ENCODE data around the gene NEK11.

NEK11 gene

DNA sequence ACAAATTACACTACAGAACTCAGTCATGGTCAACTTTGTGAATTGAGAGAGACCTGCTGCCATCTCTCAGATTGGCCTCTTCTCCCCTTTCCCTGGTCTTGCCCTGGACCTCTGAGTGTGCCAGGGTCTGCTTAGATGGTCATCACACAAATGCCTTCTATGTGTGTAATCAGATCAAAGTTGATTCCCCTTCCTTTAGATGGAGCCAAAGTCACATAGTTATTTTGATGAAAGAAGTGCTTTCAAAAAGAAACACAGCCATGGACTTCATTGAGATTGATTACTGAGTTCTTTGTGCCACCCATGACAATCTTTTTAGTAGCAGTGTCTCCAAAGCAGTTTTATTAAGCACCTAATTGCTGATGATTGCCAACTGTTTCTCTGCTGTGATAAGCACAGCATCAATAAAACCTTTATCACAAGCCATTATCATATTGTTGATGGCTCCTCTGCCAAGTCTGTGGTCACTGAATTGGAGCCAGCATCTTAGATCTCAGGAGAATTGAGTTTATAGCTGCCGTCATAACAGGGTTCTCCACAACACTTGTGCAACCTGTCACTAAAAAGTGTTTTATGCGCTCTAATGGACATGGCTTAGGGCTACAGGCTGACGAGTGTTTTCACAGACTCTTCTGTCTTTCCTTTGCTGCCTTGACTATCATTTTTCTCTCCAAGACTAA is 205.2 kb downstream of the NEK11 start:
- DNase-seq = peak; percentile 22

DNA sequence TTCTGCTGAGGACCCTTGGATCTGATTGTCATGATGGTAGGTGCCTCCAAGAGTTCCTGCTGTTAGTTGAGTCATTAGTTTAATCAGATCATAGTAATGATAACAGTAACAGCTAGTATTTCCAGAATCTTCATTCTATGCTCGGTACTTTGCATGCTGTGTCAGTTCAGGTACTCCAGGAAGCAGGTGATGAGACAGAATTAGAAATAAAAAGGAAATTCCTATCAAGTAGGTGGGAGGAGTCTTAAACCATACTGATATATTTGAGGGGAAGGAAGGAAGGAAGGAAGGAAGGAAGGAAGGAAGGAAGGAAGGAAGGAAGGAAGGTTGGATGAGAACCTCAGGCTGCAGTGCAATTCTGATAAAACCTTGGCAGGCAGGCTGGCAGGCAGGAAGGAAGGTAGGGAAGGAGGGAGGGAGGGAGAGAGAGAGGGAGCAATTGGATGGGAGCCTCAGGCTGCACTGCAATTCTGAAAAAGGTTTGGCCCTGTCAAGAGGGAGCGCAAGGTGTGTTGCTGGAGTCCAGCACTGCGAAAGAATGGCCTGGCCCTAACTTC is 206.1 kb downstream of the NEK11 start:
- DNase-seq = no peak

DNA sequence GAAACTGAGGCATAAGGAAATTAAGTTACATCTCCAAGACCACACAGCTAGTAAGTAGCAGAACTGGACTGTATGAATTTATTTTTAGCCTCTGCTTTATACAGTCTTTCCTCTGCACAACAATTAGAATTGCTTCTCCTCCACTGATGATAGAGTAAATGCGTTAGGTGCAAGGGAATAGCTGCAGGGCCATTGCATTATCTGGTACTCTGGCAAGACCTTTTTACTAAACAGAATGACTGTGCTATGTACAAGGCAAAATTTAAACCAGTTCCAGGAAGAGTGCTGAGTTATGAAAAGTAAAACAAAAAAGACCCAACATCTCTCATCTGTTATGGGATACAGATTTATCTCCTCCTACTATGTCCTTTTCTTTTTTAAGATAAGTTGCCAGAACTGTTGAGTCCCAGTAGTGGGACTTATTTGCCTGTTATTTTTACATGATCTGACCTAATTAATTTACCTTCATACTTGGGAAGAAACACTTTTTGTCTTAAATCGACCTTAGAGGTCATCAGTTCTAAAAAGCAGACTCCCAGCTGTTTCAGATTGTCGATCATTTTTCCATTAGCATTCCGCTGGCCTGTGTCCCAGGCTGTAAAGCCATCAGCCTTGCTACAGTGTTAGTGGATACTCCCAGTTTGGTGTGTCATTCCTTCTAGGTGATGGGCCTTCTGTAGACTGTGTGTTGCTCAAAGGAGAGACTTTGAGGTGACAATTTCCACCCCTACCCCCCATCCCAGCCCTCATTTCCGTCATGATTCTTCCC is 207.4 kb downstream of the NEK11 start:
- DNase-seq = no peak

DNA sequence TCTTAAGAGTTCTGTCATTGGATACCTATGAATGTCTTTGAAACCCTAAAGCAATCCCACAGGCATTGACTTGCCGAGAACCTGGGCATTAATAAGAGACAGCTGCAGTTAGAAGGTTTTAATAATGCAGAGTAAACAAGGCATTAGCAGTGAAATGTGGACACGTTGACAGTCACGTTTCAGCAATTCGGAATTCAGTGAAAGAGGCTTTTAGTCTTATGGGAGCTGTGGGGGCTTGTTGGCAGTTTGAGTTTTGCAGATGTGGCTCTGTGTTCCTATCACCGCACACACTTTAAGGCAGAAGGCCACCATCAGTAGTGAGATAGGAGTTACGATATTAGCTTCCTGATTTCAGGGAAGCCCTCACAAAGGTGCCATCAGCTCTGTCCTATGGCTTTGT is 209.7 kb downstream of the NEK11 start:
- peak; percentile 62 for DNase-seq

DNA sequence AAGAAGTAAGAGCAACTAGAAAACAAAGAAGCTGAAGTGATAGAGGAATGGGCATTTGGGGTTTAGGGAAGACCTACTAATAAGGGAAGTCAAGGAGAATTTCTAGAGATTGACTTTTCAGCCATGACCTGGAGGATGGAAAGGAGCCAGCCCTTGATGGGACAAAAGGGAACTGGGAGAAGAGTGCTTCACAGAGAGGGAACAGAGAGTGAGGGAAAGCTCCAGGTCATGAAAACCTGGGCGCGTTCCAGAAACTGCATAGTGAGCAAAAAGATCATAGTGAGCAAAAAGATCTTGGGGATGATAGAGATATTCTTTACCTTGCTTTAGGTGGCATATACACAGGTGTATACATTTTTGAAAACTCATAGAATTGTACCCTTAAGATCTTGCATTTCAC is 211.8 kb downstream of the NEK11 start:
- DNase-seq = no peak

DNA sequence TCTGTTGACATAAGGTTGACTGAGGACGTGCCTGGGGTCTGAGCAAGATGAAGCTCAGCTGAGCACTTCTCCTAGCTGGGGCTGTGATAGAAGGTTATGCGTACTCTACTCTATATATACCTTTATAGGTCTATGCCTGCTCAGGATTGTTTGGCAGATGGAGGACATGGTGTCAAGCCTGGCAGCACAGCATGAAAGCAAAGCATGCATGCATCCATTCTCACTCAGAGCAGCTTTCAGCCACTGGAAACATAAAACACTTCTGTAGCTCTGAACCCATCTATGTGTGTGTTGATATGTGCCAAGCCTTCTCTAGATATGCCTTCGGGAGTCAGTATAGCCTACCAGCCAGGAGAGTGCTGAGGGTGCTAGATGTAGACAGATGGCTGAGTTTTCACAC is 212.6 kb downstream of the NEK11 start:
- peak; percentile 36 for DNase-seq

DNA sequence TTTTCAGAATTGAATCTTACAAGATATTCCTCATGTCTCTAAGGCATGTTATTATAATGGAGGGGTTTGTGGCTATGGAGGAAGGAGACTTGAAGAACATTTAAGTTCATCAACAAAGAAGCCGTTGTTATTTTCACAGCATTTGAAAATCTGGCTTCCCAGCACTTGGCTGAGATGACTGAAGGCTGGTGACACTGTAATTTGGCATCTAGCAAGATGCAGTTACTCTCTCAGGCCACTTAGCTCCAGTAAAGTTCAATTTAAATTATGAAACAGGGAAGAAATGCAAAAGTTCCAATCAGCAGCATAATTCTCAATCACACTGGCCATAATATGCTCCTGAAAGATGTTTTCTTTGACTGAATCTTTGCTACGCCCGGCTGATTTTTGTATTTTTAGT is 215.5 kb downstream of the NEK11 start:
- no peak for DNase-seq

DNA sequence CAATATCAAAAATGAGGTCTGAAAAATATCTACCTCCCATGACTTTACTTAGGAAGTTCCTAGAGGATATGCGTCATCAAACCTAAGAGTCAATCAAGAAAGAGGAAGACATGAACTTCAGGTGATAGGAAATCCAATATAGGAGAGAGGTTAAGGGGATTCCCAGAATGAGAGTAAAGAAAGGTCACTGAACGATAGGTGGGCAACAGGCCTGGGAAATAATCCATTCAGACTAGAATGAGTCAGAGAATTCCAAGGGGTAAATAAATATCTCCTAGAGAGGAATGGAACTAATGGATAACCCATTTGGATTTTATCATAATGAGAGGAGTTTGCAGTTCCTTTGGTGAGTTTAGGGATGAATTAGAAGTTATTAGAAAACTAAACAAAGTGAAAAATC is 223.8 kb downstream of the NEK11 start:
- DNase-seq = no peak

DNA sequence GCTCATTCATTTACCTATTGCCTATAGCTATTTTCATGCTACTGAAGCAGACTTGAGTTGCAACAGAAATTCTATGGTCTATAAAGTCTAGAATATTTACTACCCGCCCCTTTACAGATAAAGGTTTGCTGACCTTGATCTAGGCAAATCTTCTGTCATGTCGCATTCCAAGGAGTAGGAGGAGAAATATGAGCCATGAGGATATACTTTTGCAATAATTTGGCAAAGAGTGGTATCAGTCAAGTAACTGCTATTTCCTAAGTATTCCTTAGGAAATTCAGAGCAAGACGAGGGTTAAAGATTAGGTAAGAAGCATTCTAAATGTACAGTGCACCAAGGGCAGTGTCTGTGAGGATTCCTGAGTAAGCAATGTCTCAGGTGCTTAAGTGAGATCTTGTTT is 233.8 kb downstream of the NEK11 start:
- no peak for DNase-seq

DNA sequence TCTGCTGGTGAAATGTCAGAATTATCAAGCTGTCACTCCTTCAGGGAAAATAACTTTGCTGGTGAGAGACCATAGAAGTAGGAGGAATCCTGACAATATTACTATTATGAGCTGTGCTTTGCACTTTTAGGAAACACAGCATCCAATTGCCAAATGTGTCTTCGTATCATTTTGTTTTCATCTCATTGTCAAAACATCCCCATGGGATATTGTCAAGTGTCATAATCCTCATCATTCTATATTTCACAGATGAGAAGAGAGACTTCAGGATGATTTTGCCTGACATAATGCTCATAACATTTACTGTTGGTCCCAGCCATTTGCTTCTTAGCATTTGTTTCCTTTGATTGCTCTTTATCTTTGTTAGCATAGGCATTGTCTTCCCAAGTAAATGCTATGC is 234.4 kb downstream of the NEK11 start:
- DNase-seq = no peak

DNA sequence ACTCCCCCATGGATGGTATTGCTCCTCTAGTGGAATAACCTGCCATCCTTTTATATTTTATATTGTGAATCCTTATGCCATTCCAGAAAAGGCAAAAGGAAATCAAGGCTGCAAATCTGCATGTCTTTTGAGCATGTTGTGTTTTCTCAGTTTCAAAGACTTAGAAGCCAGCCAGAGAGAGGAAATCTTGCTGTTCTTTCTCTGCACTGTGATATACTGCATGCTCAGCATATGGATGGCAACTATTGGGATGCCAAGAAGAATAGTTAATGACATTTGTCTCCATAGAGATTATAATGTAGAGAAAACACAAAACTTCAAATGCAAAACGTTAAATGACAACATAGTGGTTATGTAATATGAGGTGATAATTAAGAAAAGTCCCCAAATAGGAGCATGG is 248.9 kb downstream of the NEK11 start:
- no peak for DNase-seq

DNA sequence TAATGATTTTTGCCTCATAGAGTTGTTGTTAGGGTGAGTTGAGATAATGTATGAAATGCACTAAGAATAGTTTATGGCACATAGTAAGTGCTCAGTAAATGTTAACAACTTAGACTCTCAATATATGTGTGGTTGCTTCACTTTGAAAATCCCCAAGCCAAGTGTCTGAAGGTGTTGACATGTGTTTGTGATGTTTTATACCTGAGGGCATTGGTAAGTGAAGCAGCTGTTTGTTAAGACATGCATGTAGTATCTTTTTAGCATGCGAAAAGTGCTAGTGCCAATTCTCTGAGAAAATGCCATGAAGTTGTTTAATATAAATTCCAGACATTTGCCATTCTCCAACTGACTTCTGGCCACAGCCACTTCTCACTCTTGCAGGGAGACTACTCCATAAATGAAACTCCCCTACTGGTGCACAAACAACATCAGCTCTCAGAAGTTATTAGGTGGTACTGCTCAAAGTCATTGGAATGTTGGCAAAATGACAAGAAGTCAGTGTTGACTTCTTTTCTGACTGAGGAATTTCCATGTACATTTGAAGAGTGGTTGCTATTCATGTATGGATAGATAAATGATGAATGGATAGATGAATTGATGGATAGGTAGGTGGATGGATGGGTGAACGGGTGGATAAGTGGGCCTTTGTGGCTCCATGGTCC is 251.3 kb downstream of the NEK11 start:
- no peak for DNase-seq

DNA sequence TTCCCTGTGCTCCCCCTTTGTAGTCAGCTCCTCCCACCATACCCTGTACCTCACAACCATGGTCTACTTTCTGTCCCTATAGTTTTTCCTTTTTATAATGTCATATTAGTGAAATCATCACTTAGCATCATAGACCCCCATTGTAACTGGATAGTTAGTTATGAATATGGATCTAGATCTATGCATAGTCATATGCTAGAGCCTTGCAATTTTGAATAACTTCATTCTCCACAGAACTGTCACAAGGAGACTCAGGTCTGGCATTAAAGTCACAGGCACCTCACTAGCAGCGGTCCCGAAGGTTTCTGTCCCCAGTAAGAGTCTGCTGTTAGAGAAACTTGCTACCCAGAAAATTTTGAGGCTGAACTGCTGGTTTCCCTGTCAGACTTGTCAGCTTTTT is 252.9 kb downstream of the NEK11 start:
- DNase-seq = no peak

DNA sequence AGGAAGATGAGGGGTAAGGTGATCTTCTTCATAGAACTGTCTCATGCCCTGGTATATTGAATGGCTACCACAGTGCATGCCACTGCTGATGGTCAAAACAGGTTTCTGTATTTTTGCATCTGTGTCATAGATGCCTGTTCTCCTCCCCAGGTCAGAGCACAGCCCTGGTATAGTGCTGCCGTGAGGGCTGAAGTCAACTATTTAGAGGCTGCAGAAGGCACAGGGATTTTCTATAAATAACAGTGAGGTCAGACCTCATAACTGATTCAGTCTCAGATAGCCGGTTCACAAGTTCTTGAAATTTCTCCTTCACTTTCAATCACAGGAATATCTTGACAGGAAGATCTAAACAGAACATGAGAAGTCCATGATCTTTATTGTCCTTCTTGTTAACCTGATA is 255.7 kb downstream of the NEK11 start:
- DNase-seq = no peak

DNA sequence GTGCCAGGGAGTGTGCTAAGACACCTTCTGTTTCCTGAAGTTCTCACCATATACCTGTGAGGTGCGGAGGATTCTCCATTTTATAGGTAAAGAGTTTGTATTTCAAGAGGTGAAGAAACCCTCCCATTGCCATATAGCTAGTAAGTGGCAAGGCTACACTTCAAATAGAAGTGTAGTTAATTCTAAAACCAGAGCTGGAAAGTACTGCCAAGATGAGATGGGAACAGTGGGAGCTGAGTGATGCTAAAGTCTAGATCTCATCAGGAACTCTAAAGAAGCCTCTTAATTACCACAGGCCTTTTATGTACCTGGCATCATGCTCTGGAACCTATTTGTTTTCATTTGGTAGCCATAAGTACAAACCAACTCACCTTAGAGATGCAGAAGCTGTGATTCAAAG is 256.3 kb downstream of the NEK11 start:
- DNase-seq = no peak

DNA sequence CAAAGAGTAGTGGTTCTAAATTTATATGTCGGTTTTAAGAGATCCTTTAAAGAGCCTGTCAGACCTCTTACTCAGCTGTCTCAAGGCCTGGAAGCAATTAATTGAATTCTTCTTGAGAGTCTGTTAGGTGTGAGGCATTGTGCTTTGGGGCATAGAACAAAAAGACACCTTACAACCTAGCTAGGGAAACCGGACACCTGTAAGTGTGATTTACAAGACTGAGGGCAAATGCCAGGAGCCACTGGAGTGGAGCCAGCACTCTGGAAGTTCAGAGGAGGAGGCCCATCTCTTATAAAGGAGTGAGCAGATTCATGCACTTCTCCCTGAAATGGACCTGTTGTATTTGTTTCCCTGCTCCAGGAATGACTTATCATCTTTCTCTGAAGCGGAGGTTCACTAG is 257.2 kb downstream of the NEK11 start:
- no peak for DNase-seq

DNA sequence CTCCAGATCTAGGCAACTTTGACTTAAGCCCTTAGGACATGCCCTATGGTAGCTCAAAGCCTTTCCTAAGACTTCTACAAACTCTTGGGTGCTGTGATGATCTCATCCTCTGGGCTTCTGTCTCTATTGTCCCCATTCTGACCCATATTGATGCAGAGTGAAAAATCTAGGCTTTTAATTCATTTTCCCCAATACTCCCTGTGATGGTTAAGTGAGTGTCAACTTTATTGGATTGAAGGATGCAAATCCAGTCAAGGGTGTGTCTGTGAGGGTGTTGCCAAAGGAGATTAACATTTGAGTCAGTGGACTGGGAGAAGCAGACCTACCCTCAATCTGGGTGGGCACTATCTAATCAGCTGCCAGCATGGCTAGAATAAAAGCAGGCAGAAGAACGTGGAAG is 257.6 kb downstream of the NEK11 start:
- peak; percentile 52 for DNase-seq

DNA sequence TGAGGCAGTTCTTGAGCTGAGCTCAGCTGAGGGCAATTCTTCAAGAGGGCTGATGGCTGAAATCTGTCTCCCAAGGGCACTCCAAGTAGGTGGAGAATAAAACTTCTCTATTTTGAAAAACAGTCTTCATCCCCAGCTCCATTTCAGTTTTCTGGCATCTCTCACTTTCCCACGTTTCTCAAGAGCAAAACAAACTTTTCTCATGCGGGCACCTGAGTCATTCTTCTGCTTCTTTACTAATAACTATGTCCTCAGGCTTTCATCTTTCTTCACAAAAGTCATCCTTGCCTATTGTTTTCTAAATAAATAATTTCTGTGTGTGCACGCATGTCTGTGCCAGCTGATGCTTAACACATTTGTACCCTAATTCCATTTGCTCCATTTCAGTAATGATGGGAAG is 258.8 kb downstream of the NEK11 start:
- no peak for DNase-seq

DNA sequence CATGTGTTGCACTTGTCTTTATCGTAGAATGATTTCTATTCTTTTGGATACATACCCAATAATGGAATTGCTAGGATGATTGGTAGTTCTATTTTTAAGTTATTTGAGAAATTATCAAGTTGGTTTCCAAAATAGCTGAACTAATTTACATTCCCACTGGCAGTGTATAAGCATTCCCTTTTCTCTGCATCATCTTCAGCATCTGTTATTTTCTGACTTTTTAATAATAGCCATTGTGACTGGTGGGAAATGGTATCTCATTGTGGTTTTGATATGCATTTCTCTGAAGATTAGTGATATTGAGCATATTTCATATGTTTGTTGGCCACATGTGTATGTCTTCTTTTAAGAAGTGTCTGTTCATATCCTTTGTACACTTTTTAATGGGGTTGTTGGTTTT is 273.2 kb downstream of the NEK11 start:
- no peak for DNase-seq

DNA sequence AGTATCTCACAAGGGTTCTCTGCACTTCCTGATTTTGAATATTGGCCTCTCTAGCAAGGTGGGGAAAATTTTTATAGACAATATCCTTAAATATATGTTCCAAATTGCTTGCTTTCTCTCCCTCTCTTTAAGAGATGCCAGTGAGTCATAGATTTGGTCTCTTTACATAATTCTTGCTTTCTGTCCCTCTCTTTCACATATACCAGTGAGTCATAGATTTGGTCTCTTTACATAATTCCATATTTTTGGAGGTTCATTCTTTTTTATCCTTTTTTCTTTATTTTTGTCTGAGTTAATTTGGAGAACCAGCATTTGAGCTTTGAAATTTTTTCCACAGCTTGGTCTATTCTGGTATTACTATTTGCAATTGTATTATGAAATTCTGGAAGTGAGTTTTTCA is 277.2 kb downstream of the NEK11 start:
- no peak for DNase-seq

DNA sequence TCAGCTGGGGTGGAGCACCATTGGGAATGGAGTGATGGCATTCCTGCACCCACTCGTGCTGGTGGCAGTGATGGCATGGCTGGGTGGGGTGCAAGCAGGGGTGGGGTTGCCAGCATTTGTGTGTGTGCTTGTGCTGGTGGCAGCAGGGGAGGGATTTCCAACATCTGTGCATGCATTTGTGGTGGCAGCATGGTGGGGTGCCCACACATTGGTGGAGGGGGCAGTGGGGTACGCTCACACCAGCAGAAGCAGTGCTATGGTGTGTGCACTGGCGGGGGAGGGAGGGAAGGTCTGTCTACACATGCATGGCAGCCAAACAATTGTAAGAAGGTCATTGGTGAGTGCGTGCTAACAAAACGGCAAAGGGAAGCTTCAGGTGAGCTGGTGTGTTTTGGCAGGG is 278.2 kb downstream of the NEK11 start:
- DNase-seq = no peak

DNA sequence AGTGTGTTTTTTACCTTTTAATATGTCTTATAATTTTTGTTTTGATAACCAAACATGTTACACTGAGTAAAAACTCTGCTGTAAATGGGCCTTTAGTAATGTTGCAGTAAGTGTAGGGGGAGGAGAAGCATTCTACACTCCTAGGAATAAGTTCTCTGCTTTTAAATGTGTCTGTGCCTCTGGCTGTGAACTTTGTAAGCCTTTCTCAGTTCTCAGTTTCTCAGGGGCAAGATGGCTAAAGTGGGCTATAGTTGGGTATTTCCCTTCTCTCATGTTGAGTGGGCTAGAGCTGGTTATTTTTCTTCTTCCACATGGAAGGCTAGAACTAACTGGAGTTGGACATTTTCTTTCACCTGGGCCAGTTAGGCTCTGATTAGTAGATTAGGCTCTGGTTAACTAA is 279.6 kb downstream of the NEK11 start:
- DNase-seq = no peak

DNA sequence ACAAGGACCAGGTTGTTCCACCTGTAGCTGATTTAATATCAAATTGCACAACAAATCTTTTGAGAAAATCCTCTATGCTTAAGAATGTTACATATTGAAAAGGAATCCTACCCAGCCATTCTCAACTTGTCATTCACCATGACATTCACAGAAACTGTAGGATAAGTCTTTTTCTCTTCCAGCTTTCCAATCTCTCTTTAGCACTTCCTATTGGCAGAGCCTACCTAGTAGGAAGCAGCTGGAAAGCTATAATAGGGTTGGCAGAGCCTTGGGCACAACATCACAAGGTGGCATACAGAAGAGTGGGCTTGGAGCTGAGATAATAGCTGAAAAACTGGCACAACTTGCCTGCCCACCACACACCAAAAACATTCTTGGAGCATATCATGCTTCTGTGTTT is 287.6 kb downstream of the NEK11 start:
- no peak for DNase-seq

DNA sequence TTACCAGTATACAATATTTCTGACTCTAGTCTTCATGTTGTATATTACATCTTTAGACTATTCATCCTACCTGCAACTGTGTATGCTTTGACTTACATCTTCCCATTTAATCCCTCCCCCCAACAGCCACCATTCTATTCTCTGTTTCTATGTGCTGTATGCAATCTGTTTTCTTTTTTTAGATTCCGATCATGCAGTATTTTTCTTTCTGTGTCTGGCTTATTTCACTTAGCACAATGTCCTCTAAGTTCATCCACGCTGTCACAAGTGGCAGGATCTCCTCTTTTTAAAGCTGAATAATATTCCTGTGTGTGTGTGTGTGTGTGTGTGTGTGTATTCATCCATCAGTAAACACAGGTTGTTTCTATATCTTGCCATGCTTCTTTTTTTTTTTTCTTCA is 288.5 kb downstream of the NEK11 start:
- no peak for DNase-seq

Data from NCI-H82 (cell line).